DND-41 (cell line): ENCODE measurements around the gene MYL3.

Experiments used
- CTCF ChIP-seq: IDR thresholded peaks from 2 replicates; pipeline ENCODE4 v1.5.1; 2012; ENCODE audit warnings: borderline replicate concordance, low read length, moderate library complexity, mild to moderate bottlenecking; ENCODE audit not compliant: poor library complexity, severe bottlenecking; ENCODE audit errors: extremely low read depth
- EZH2 ChIP-seq: IDR thresholded peaks from 3 replicates; pipeline ENCODE4 v1.6.1; 2012; ENCODE audit warnings: borderline replicate concordance, low read depth, mild to moderate bottlenecking, moderate library complexity, low read length, inconsistent platforms; ENCODE audit not compliant: severe bottlenecking

GRCh38 chr3:46881596-46882376 is 18.5 kb upstream of the MYL3 start:
- TF ChIP-seq CTCF (no peak), EZH2 (no peak)
